Adipose tissue (tissue), 3 donors: ENCODE results near the gene HNRNPDL. TPM values are rescaled to one million over a fixed set of nuclear protein-coding genes. Genes with fewer than 3 reads are reported as not detected.
"Not testable (repeated sequence)": the region's sequence is repeated elsewhere in the genome, so short reads cannot be mapped to it uniquely, and the experiment has no call there.

ENCODE experiments used
- H3K27ac ChIP-seq: one replicate; pipeline ENCODE4 v1.5.1; 2013; ENCODE audit warnings: low read depth, low read length
- WGBS, 3 donors: extraction: QIAGEN DNeasy Blood & Tissue Kit; methylation state at CpG; one replicate each; pipeline ENCODE4 v1.1.7; 2013; 5-methylcytosine and 5-hydroxymethylcytosine counted together
- polyA plus RNA-seq, 3 donors: library from polyadenylated mRNA; stranded (reverse); fragments of 200-250 nt; gene quantifications; one replicate each; pipeline ENCODE4 v1.2.3, GENCODE V29; 2013
- donor health status: healthy with polysubstance abuse.
- donor health status: Bipolar disorder and iron deficiency.
- donor health status: healthy.

Gene HNRNPDL
- polyA plus RNA-seq, 3 donors, result 174 to 293 (median 286) TPM

GRCh38 chr4:82402196-82402775 is 28.0 kb downstream of the HNRNPDL start:
- WGBS, 3 donors, result 92 to 95% (median 94%) methylated on average over 17 of the region's 17 CpGs
- no peak overlapping the region for H3K27ac ChIP-seq

DNA sequence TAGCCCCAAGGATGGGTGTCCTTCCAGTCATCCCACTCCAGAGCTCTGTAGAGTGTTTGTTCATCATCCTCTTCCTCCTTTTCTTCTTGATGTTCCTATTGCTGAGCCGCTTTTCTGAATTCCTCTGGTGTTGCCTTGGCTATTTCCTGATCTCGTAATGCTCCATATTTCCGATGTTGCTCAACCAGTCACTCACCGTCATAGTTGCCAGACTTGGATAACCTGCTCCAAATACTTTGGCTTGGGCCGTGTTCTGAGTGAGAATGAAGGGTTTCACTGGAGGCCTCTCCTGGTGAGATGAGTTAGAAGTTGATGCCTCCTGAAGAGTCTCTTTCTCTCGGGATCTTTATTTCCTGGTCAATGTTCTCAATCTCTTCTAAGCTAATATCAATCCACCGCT is 28.7 kb downstream of the HNRNPDL start:
- 87 to 90% (median 89%) methylated on average over 7 of the region's 7 CpGs for WGBS, 3 donors
- no peak overlapping the region for H3K27ac ChIP-seq

GRCh38 chr4:82398263-82398662 is 32.0 kb downstream of the HNRNPDL start:
- H3K27ac ChIP-seq, result no peak overlapping the region
- 67 to 82% (median 75%) methylated on average over 1 of the region's 1 CpG for WGBS, 3 donors

DNA sequence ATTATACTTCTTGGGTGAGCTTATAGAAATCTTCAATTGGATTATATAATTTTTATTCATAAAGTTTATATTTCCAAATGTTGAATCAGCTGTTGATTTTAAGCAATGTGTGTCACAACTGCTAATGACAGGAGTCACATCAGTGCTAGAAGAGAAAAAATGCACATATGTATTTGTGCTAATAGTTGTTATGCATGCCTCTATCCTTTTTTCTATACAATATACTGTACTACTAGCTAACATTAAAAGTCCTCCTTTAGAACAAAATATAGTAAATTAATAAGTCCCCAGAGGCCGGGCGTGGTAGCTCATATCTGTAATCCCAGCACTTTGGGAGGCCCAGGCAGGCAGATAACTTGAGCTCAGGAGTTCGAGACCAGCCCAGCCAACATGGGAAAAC is 32.7 kb downstream of the HNRNPDL start:
- H3K27ac ChIP-seq, result no peak overlapping the region
- 86 to 93% (median 91%) methylated on average over 3 of the region's 3 CpGs for WGBS, 3 donors

DNA sequence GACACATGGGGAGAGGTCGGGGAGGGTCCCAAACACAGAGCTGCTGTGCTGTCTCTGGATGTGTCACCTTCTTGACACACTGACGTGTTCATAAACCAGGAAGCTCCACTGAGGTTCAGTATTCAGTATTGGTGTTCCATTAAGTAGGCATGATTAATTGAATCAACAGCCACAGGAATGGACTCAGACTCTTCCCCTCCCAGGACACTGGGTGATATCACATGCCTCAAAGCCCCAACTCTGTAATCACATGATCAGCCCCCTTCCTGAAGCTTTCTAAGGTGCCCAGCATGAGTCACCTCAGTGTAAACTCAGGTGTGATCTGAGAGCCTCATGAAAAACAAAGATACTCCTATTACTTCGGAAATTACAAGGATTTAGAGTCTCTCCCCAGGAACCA is 35.4 kb downstream of the HNRNPDL start:
- no peak overlapping the region for H3K27ac ChIP-seq
- 87 to 94% (median 88%) methylated on average over 3 of the region's 3 CpGs for WGBS, 3 donors

GRCh38 chr4:82390061-82390460 is 40.2 kb downstream of the HNRNPDL start:
- WGBS, 3 donors, result 87 to 94% (median 93%) methylated on average over 9 of the region's 9 CpGs
- not testable (repeated sequence) for H3K27ac ChIP-seq

DNA sequence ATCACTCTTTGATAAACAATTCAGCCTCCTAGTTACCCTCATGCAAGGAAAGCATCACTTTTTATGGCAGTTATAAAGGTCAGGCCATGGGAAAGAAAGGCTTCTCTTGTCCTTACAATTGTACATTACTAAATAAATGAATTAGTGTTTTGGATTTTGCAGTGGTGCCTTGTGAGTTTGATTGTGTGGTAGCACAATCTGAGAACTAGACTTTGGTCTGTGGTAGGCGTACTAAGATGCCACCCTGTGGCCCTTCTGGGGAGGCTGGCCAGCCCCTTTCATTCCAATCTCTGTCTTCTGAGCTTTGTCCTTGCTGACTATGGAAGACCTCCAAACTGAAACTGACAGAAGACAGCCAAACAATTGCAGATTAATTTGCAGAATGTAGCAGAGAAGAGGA is 41.9 kb downstream of the HNRNPDL start:
- 70 to 88% (median 86%) methylated on average over 1 of the region's 1 CpG for WGBS, 3 donors
- no peak overlapping the region for H3K27ac ChIP-seq

DNA sequence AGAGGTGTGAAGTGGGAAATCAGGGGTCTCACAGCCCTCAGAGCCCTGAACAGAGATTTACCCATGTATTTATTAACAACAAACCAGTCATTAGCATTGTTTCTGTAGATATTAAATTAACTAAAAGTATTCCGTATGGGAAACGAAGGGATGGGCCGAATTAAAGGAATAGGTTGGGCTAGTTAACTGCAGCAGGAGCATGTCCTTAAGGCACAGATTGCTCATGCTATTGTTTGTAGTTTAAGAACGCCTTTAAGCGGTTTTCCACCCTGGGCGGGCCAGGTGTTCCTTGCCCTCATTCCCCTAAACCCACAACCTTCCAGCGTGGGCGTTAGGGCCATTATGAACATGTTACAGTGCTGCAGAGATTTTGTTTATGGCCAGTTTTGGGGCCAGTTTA is 44.0 kb downstream of the HNRNPDL start:
- not testable (repeated sequence) for H3K27ac ChIP-seq
- WGBS, 3 donors, result 92 to 97% (median 93%) methylated on average over 8 of the region's 8 CpGs

GRCh38 chr4:82382751-82383150 is 47.5 kb downstream of the HNRNPDL start:
- H3K27ac ChIP-seq, result no peak overlapping the region
- 73 to 81% (median 76%) methylated on average over 2 of the region's 2 CpGs for WGBS, 3 donors

DNA sequence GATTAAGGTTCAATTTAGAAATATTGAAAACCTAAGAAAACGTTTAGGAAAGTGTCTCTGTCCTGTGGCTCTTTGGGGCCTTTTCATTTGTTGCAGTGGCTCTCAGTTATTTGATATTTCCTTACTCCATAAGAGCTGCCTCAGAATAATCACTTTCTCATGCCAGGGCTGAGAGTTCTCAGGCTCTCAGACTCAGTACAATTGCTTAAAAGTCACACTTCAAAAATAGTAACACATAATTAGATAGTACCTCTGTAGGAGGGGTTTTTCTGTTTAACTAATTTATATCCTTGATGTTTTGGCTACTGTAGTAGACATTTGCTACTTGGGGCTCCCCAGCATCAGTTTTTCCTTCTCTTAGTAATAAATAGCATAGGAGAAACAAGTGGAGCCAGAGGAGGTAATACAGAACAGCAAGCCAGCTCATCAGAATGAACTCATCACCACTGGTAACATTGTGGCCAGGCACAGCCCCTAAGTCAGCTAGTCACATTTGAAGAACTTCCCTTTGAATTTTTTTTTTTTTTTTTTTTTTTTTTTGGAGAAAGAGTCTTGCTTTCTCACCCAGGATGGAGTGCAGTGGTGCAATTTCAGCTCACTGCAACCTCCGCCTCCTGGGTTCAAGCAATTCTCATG is 48.5 kb downstream of the HNRNPDL start:
- no peak overlapping the region for H3K27ac ChIP-seq
- WGBS, 3 donors, result 75 to 91% (median 85%) methylated on average over 2 of the region's 2 CpGs

DNA sequence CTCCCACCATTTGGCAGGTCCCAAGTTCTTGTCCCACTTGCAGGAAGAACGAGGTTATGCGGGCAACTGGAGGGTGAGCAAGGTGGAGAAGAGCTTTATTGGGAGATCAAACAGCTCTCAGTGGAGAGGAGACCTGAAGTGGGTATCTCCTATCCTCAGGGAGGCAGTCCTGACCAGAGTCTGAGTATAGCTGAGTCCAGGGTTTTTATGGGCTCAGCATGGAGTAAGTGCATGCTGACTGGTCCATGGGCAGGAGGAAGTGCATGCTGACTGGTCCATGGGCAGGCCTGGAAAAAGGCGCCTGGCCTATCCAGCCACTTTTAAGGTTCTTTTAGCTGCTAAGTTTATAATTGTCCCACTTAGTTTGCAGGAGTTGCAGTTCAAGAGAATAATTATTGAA is 49.0 kb downstream of the HNRNPDL start:
- H3K27ac ChIP-seq, result no peak overlapping the region
- WGBS, 3 donors, result 73 to 97% (median 95%) methylated on average over 3 of the region's 3 CpGs

DNA sequence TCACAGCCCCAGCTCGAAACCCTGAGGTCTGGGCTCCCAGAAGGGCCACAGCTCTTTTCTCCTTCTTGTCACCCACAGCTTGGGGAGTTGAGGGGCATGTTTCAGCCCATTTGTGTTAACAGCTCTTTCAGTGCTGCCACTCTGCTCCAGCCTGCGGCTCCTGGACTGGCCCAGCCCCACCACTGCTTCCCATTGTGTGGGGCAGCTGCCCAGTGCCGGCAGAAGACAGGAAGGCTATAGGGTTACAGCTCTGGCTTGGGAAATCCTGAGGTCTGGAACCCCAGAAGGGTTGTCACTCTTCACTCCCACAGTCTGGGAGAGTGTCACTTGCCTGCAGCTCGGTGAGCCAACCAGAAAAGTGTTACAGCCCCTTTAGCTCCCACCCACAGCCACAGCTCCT is 49.4 kb downstream of the HNRNPDL start:
- 86 to 91% (median 91%) methylated on average over 4 of the region's 4 CpGs for WGBS, 3 donors

DNA sequence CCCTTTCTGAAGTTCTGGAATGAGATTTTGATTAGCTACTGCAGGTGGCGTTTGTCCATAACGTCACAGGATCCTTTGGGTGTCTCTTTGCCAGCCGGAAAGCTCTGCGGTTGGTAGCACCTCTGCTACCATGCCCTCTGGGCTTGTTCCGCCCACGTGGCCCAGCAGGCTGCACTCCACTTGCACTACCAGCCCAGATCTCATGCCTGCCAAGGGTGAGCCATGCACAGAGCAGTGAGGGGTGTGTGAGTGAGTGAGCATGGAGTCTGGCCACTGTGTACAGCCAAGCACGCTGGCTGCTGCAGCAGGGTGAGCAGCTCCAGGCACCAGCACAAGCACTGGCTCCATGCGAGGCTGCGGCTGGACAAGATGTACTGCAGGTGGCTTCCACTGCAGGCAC is 49.9 kb downstream of the HNRNPDL start:
- H3K27ac ChIP-seq, result no peak overlapping the region
- WGBS, 3 donors, result 91 to 94% (median 92%) methylated on average over 9 of the region's 9 CpGs

More for the DNA sequence above, 49.4 kb downstream of the HNRNPDL start:
- no peak overlapping the region for H3K27ac ChIP-seq

- H3K27ac ChIP-seq, result no peak overlapping the region
- 88 to 89% (median 88%) methylated on average over 4 of the region's 4 CpGs for WGBS, 3 donors
Observed at GRCh38 chr4:82376109-82376508, 54.2 kb downstream of the HNRNPDL start.

DNA sequence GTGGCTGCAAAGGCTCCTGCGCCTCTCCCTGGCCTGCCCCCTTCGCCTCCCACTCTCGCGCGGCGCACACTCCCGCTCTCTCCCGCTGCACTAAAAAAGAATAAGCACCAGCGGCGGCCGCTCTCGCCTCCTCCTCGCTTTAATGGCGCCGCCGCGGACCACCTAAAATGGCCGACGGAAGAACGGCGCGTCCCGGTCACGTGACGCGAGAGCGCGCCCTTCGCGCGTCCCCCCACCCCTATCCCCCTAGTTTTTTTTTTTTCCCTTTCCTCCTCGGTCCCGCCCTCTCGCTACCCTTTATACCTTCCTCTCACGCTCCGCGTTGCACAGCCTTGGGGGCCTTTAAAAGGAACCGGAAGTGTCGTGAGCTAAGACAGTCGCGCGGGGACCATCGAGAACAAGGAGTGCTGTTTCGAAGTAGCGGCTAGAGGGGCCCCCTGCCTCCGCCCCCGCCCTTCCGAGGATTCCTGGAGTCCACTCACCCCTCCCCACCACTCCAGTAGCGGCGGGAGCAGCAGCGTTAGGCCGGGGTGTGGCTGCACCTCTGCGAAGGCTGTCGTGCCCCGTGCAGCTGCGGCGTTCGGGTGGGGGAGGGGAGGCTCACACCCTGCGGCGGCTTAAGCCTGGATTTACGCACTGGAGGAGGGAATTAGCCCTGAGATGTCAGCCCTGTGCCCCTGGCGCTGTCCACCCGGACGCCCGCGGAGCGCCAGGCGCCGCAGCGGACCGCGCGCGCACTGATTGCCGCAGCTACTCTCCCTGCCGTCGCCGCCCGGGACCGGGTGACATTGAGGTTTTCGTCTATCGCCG is 56.2 kb downstream of the HNRNPDL start, which contains the start of gene HNRNPD:
Gene HNRNPD (minus strand): TSS at position 176 of the 810 bp plus-strand sequence. CDS start 313 bp downstream, outside the sequence.
- 0% methylated on average over 74 to 83 of the region's 83 CpGs for WGBS, 3 donors
- peak within 1 kb of the TSS; percentile 94 for H3K27ac ChIP-seq

DNA sequence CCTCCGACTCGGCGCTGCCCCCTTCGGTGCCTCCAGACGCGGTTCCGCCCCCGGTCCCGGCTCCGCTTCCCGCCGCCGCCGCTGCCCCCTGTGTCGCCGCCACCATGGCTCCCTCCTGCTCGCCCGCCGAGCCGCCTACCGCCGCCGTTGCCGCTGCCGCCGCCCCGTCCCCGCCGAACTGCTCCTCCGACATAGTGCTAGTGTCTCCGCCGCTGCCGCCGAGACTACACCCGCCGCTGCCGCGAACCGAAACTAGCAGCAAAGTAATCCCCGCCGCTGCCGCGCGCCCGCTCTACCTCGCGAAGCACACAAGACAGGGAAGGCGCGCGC is 56.8 kb downstream of the HNRNPDL start:
- WGBS, 3 donors, result 0 to 1% (median 1%) methylated on average over 29 to 50 of the region's 50 CpGs
- H3K27ac ChIP-seq, result peak overlapping the region; percentile 94
